NT2/D1 (cell line): Measurements from ENCODE around the gene NELL2.

ENCODE experiments used
- SUZ12 ChIP-seq: IDR thresholded peaks from 2 replicates; pipeline ENCODE4 v1.6.1; 2011; ENCODE audit not compliant: insufficient read length, insufficient read depth; ENCODE audit errors: extremely low read depth
- YY1 ChIP-seq: IDR thresholded peaks from 2 replicates; pipeline ENCODE4 v1.6.1; 2011; ENCODE audit not compliant: insufficient read length, insufficient read depth
- ZNF274 ChIP-seq: IDR thresholded peaks from 2 replicates; pipeline ENCODE4 v1.6.1; 2011; ENCODE audit warnings: mild to moderate bottlenecking, low read depth, low read length

DNA sequence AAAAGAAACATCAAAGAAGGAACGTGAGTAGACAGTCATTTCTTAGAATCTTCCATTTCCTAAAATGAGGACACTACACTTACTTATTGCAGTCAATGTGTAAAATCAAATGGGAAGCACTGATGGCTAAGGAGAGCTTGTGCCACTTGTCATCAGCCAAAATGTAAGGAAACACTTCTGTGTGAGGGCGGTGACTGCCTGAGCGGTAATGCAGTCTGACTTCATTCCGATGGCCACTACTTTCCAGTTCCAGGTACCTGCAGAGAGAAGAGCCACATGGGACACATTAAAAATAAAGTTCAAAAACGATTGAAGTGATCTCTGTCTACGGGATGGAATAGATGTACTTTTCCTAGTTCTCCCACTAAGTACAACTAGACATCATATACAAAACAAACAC lies 96.3 kb downstream of the NELL2 start:
- no peak for TF ChIP-seq ZNF274
- no peak for TF ChIP-seq YY1
- TF ChIP-seq SUZ12, result no peak
